Adrenal gland (tissue), 5 donors: ENCODE data around the gene TSGA10.

Experiments
- POLR2A ChIP-seq, 2 donors: fragments of 450-650 bp; IDR thresholded peaks; one replicate each; pipeline ENCODE4 v1.6.1; 2017; ENCODE audit warnings: antibody characterized with exemption in 2 of 2, mild to moderate bottlenecking in 2 of 2, moderate library complexity in 1 of 2
- TF ChIP-seq, protein P1 (sequence below), 6 experiments: fragments of 450-650 bp in 4 of 6; fragments of 200-600 bp in 2 of 6; sonication (generic) in 1 of 6; IDR thresholded peaks; 1 replicate in 5 of 6; 2 replicates in 1 of 6; pipeline versions ENCODE4 v1.5.1 to v1.8.0; 2016 to 2021; ENCODE audit warnings: antibody characterized with exemption in 6 of 6, mild to moderate bottlenecking in 2 of 6, moderate library complexity in 1 of 6
- donor health status: DM: no; HTN: no; CAD: no.

- TF ChIP-seq, protein P1, sequence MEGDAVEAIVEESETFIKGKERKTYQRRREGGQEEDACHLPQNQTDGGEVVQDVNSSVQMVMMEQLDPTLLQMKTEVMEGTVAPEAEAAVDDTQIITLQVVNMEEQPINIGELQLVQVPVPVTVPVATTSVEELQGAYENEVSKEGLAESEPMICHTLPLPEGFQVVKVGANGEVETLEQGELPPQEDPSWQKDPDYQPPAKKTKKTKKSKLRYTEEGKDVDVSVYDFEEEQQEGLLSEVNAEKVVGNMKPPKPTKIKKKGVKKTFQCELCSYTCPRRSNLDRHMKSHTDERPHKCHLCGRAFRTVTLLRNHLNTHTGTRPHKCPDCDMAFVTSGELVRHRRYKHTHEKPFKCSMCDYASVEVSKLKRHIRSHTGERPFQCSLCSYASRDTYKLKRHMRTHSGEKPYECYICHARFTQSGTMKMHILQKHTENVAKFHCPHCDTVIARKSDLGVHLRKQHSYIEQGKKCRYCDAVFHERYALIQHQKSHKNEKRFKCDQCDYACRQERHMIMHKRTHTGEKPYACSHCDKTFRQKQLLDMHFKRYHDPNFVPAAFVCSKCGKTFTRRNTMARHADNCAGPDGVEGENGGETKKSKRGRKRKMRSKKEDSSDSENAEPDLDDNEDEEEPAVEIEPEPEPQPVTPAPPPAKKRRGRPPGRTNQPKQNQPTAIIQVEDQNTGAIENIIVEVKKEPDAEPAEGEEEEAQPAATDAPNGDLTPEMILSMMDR (IDR thresholded peaks at IDR 0.05) = no peak
- TF ChIP-seq POLR2A (IDR thresholded peaks at IDR 0.05) = no peak
Measured at GRCh38 chr2:98948956-98949739, 205.6 kb downstream of the TSGA10 start.
